OCI-LY1 (cell line): Measurements from ENCODE around the gene PTPA.

Experiments used
- EZH2 ChIP-seq: fragments of 200-600 bp; sonication (generic), shearing (Covaris generic); IDR thresholded peaks from 2 replicates; pipeline ENCODE4 v1.8.0; 2017; ENCODE audit warnings: borderline replicate concordance, mixed run types, mild to moderate bottlenecking, antibody characterized with exemption, low read length, moderate library complexity, mixed read lengths
- TF ChIP-seq, protein P1 (sequence below): fragments of 200-600 bp; sonication (generic), shearing (Covaris generic); IDR thresholded peaks from 2 replicates; pipeline ENCODE4 v1.5.1; 2017; ENCODE audit warnings: mild to moderate bottlenecking, antibody characterized with exemption, low read length, moderate library complexity, mixed read lengths

GRCh38 chr9:129111528-129112151 lies 425 bp downstream of the PTPA start:
- TF ChIP-seq, protein P1, sequence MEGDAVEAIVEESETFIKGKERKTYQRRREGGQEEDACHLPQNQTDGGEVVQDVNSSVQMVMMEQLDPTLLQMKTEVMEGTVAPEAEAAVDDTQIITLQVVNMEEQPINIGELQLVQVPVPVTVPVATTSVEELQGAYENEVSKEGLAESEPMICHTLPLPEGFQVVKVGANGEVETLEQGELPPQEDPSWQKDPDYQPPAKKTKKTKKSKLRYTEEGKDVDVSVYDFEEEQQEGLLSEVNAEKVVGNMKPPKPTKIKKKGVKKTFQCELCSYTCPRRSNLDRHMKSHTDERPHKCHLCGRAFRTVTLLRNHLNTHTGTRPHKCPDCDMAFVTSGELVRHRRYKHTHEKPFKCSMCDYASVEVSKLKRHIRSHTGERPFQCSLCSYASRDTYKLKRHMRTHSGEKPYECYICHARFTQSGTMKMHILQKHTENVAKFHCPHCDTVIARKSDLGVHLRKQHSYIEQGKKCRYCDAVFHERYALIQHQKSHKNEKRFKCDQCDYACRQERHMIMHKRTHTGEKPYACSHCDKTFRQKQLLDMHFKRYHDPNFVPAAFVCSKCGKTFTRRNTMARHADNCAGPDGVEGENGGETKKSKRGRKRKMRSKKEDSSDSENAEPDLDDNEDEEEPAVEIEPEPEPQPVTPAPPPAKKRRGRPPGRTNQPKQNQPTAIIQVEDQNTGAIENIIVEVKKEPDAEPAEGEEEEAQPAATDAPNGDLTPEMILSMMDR: no peak
- no peak for TF ChIP-seq EZH2
